ENCODE measurements around the gene TMEM115. TPM values are rescaled to one million over a fixed set of nuclear protein-coding genes. Genes with fewer than 3 reads are reported as not detected.

Gene TMEM115
- total and polyA plus RNA-seq, 10 of the 15 experiments (the other 5 are each of a cell fraction or from before 2014, with no cell fraction given), result 1.9 to 18.7 (median 13.2) TPM

DNA sequence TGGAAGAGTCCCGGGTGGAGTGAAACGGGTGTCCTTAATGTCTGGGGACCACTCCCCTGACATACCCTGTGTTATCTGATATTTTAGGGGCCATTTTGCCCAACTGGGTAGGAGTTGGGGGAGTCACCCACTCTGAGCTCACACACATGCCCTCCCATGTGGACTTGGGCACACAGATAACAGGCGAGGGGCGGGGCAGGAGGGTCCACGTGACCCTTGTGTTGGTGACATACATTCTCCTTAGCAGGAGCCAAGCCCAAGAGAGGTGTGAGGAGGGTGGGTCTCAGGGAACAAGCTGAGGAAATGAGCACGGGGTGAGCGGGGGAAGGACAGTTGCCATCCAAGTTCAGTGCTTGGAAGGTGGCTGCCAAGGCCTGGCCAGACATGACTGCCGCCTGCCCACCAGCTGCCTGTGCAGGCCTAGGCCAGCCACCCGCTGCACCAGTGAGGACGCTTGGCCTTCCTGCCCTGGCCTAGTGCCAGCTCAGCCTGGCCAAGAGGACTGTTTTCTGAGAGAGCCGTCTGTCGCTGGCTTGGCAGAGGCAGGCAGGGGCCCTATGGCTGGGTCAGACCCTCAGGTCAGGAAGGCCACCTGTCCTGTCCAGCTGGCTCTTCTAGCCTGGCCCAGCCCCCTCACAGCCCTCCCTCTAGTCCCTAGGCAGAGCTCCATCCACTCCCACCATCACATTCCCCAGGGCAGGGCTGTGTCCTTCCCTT, 31.3 kb upstream of the TMEM115 start:
- ATAC-seq, result no peak
- intact Hi-C loops (cut with micrococcal nuclease; ENCODE audit: unreplicated experiment) (no loop called here), in situ Hi-C loops (cut with MboI) (no loop called here)
- ChIA-PET CTCF (no interaction called here), SMC1A (ENCODE audit: uncharacterized antibody, unreplicated experiment) (interaction anchor here (0.5 kb wide), 1 partner anchor 132 kb away, joined by 3 read pairs; no protein-coding TSS in a partner anchor), RAD21 (ENCODE audit: unreplicated experiment) (interaction anchor here (0.5 kb wide), 1 partner anchor 44 kb away, joined by 3 read pairs; no protein-coding TSS in a partner anchor), POLR2A (no interaction called here)
- peaks cover 0 to 3% of the 10 kb centered on the region in 2 experiments; a peak in 3 of 4 replicates for H3K27me3 ChIP-seq (replicated peaks in 1 of 2; ENCODE audit: control insufficient read depth in 2 of 2, insufficient read depth in 2 of 2, low read length in 1 of 2)
- no peak for FAIRE-seq
- DNase-seq (ENCODE audit: low read depth, low spot score), result no peak
- no peaks in the 10 kb centered on the region for H3K79me2 ChIP-seq (ENCODE audit: control insufficient read depth, insufficient read depth, low read length)
- H3K4me2 ChIP-seq (ENCODE audit: control insufficient read depth, insufficient read depth), result no peak overlapping the region
- H3K4me1 ChIP-seq (ENCODE audit: control insufficient read depth, insufficient read depth, low read length), result no peaks in the 10 kb centered on the region
- no peak overlapping the region for H3K27ac ChIP-seq (ENCODE audit: control insufficient read depth, insufficient read depth)
- TF ChIP-seq YY1 (IDR thresholded peaks at IDR 0.05; ENCODE audit: low read depth, low read length), result no peak
- TF ChIP-seq MEF2B (IDR thresholded peaks at IDR 0.05; ENCODE audit: partially characterized antibody, poor library complexity, severe bottlenecking), result no peak
- TF ChIP-seq, protein P1, sequence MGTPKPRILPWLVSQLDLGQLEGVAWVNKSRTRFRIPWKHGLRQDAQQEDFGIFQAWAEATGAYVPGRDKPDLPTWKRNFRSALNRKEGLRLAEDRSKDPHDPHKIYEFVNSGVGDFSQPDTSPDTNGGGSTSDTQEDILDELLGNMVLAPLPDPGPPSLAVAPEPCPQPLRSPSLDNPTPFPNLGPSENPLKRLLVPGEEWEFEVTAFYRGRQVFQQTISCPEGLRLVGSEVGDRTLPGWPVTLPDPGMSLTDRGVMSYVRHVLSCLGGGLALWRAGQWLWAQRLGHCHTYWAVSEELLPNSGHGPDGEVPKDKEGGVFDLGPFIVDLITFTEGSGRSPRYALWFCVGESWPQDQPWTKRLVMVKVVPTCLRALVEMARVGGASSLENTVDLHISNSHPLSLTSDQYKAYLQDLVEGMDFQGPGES (IDR thresholded peaks at IDR 0.05), result no peak
- TF ChIP-seq RAD51 (IDR thresholded peaks at IDR 0.05), result no peak
- no peak for TF ChIP-seq TARDBP (IDR thresholded peaks at IDR 0.05; ENCODE audit: borderline replicate concordance)
- TF ChIP-seq BHLHE40 (IDR thresholded peaks at IDR 0.05; ENCODE audit: borderline replicate concordance in 1 of 2, low read depth in 2 of 2, low read length in 1 of 2), result no peak
- TF ChIP-seq, protein P2, sequence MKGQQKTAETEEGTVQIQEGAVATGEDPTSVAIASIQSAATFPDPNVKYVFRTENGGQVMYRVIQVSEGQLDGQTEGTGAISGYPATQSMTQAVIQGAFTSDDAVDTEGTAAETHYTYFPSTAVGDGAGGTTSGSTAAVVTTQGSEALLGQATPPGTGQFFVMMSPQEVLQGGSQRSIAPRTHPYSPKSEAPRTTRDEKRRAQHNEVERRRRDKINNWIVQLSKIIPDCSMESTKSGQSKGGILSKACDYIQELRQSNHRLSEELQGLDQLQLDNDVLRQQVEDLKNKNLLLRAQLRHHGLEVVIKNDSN (IDR thresholded peaks at IDR 0.05; ENCODE audit: borderline replicate concordance, extremely low read length, insufficient read depth, low read depth, low read length), result no peak
- TF ChIP-seq KLF5 (IDR thresholded peaks at IDR 0.05; ENCODE audit: partially characterized antibody), result no peak
- TF ChIP-seq GABPA (IDR thresholded peaks at IDR 0.05; ENCODE audit: low read depth), result no peak
- no peak for TF ChIP-seq NFXL1 (IDR thresholded peaks at IDR 0.05; ENCODE audit: borderline replicate concordance)
- no peak for TF ChIP-seq EED (IDR thresholded peaks at IDR 0.05; ENCODE audit: low read depth)
- H2AFZ ChIP-seq (ENCODE audit: control insufficient read depth, low read depth, low read length), result no peak overlapping the region
- no peaks in the 10 kb centered on the region for H3K9me3 ChIP-seq (replicated peaks; ENCODE audit: control insufficient read depth, insufficient read depth, low read length)
- no peaks in the 10 kb centered on the region for H3K36me3 ChIP-seq (ENCODE audit: control insufficient read depth in 2 of 2, insufficient read depth in 2 of 2, low read length in 1 of 2)
- no peak overlapping the region for H3K9ac ChIP-seq (ENCODE audit: control insufficient read depth, insufficient read depth, low read length)
- 23% methylated on average over 12 of the region's 12 CpGs for WGBS (ENCODE audit: insufficient coverage, insufficient replicate concordance, low lambda C conversion rate, missing lambda C conversion rate)
- no peaks in the 10 kb centered on the region for H4K20me1 ChIP-seq (ENCODE audit: control insufficient read depth, insufficient read depth)
- no TSS peak for BruUV-seq (replicated peaks)
- no peak overlapping the region for H3K4me3 ChIP-seq
